Bronchial epithelial cell (primary cell): Measurements from ENCODE around the gene YEATS2. TPM values are rescaled to one million over a fixed set of nuclear protein-coding genes. Genes with fewer than 3 reads are reported as not detected.
A peak's percentile ranks its signal among the peaks of the same experiment; 100 is the strongest.

ENCODE experiments used
- DNase-seq: peaks from one replicate; pipeline ENCODE4 v3.0.0-alpha.2; 2010; ENCODE audit warnings: low read depth
- FAIRE-seq: peaks from 2 replicates; lab custom pipeline; 2011; peaks lifted over from hg19 to GRCh38; lab: Jason Lieb, UNC
- H3K27me3 ChIP-seq: 2 replicates; pipeline ENCODE4 v1.5.1; 2011; ENCODE audit warnings: low read length; ENCODE audit not compliant: control insufficient read depth, insufficient read depth
- H3K36me3 ChIP-seq: 2 replicates; pipeline ENCODE4 v1.5.1; 2011; ENCODE audit warnings: low read length; ENCODE audit not compliant: control insufficient read depth, insufficient read depth
- H3K4me3 ChIP-seq: 2 replicates; pipeline ENCODE4 v1.5.1; 2011; ENCODE audit warnings: mild to moderate bottlenecking, low read depth, low read length, control low read depth
- CTCF ChIP-seq: IDR thresholded peaks from 2 replicates; pipeline ENCODE4 v1.5.1; 2011; ENCODE audit warnings: mild to moderate bottlenecking, moderate library complexity, low read length, control low read depth, inconsistent platforms; ENCODE audit not compliant: insufficient read depth, severe bottlenecking
- total RNA-seq: library from RNA; depleted of rRNA; stranded (reverse); fragments of >200 nt; gene quantifications from 2 replicates; pipeline ENCODE4 v1.2.1, GENCODE V29; 2014

YEATS2 gene
- total RNA-seq, 1 donor from 2014 or later = 18.2 TPM

GRCh38 chr3:183802989-183803388, 105.4 kb downstream of the YEATS2 start:
- H3K27me3 ChIP-seq = no peaks in the 10 kb centered on the region
- TF ChIP-seq CTCF = no peak
- peaks cover 36% of the 10 kb centered on the region for H3K36me3 ChIP-seq
- FAIRE-seq (no peak), DNase-seq (peak; percentile 15)
- H3K4me3 ChIP-seq = no peak overlapping the region

GRCh38 chr3:183807209-183807728, 109.7 kb downstream of the YEATS2 start:
- no peak for FAIRE-seq
- DNase-seq = no peak
- Histone ChIP-seq H3K27me3 (no peaks in the 10 kb centered on the region), H3K4me3 (no peak overlapping the region), H3K36me3 (peaks cover 30% of the 10 kb centered on the region)
- TF ChIP-seq CTCF = no peak

GRCh38 chr3:183807881-183808280, 110.3 kb downstream of the YEATS2 start:
- DNase-seq (no peak), FAIRE-seq (peak; percentile 7)
- Histone ChIP-seq H3K4me3 (no peak overlapping the region), H3K27me3 (no peaks in the 10 kb centered on the region), H3K36me3 (peaks cover 28% of the 10 kb centered on the region)
- no peak for TF ChIP-seq CTCF

GRCh38 chr3:183808355-183808754, 110.8 kb downstream of the YEATS2 start:
- Histone ChIP-seq H3K36me3 (peaks cover 27% of the 10 kb centered on the region), H3K4me3 (no peak overlapping the region), H3K27me3 (no peaks in the 10 kb centered on the region)
- no peak for FAIRE-seq
- TF ChIP-seq CTCF = no peak
- DNase-seq = no peak

GRCh38 chr3:183809270-183809669, 111.7 kb downstream of the YEATS2 start:
- no peak for FAIRE-seq
- H3K4me3 ChIP-seq = no peak overlapping the region
- no peak for TF ChIP-seq CTCF
- H3K27me3 ChIP-seq = no peaks in the 10 kb centered on the region
- H3K36me3 ChIP-seq = peaks cover 23% of the 10 kb centered on the region
- DNase-seq = no peak
